Measurements from ENCODE around the gene PHACTR1. TPM values are rescaled to one million over a fixed set of nuclear protein-coding genes. Genes with fewer than 3 reads are reported as not detected.

Gene PHACTR1
- total and polyA plus RNA-seq, 2 donors (not counting 1 experiment from before 2014, with no cell fraction given), result 0.60 to 1.2 TPM

DNA sequence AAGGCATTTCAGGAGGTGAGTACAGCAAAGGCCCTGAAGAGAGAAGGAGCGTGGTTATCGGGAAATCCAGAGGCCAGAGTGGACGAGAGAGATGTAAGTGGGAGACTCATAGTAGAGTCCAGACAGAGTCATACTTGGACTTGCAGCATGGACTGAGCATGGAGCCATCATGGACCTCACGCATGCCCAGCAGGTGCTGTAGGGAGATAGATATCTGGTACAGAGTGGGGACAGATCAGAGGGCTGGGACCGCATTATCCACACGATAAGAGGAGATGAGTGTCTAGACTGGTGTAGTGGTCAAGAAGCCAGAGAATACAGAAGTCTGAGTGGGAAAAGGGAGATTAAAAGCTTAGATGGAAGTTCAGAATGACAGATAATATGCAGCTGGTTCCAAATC is 484.8 kb downstream of the PHACTR1 start:
- no peaks in the 10 kb centered on the region for H3K27me3 ChIP-seq (ENCODE audit: control insufficient read depth, insufficient read depth, low read length)
- no peak for DNase-seq (ENCODE audit: low read depth in 2 of 2)
- no peaks in the 10 kb centered on the region for H3K36me3 ChIP-seq (ENCODE audit: control insufficient read depth, insufficient read depth, low read length)
- no peak overlapping the region for H3K4me2 ChIP-seq (ENCODE audit: extremely low read depth, insufficient read depth, low read length)
- no peak overlapping the region for H2AFZ ChIP-seq (ENCODE audit: low read length)
- TF ChIP-seq, protein P1, sequence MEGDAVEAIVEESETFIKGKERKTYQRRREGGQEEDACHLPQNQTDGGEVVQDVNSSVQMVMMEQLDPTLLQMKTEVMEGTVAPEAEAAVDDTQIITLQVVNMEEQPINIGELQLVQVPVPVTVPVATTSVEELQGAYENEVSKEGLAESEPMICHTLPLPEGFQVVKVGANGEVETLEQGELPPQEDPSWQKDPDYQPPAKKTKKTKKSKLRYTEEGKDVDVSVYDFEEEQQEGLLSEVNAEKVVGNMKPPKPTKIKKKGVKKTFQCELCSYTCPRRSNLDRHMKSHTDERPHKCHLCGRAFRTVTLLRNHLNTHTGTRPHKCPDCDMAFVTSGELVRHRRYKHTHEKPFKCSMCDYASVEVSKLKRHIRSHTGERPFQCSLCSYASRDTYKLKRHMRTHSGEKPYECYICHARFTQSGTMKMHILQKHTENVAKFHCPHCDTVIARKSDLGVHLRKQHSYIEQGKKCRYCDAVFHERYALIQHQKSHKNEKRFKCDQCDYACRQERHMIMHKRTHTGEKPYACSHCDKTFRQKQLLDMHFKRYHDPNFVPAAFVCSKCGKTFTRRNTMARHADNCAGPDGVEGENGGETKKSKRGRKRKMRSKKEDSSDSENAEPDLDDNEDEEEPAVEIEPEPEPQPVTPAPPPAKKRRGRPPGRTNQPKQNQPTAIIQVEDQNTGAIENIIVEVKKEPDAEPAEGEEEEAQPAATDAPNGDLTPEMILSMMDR (conservative IDR thresholded peaks at IDR 0.05 in 1 of 2, IDR thresholded peaks at IDR 0.05 in 1 of 2; ENCODE audit: low read depth in 1 of 2, low read length in 2 of 2), result no peak
- no peak for TF ChIP-seq EZH2 (IDR thresholded peaks at IDR 0.05; ENCODE audit: low read length, missing control alignments)
- H3K27ac ChIP-seq (ENCODE audit: insufficient read depth, low read length), result no peak overlapping the region
- H3K9me3 ChIP-seq (ENCODE audit: control insufficient read depth, insufficient read depth, low read depth, low read length), result no peaks in the 10 kb centered on the region
- no peak overlapping the region for H3K4me3 ChIP-seq (replicated peaks in 1 of 4; ENCODE audit: control extremely low read depth in 1 of 4, insufficient read depth in 1 of 4, low read depth in 3 of 4, low read length in 4 of 4)
- H3K9ac ChIP-seq (ENCODE audit: insufficient read depth, low read length), result no peak overlapping the region
- no peaks in the 10 kb centered on the region for H4K20me1 ChIP-seq (ENCODE audit: control insufficient read depth, extremely low read depth, insufficient read depth, low read length)
- no peaks in the 10 kb centered on the region for H3K79me2 ChIP-seq (ENCODE audit: control insufficient read depth, insufficient read depth, low read length)
- H3K4me1 ChIP-seq (ENCODE audit: control insufficient read depth, extremely low read depth, insufficient read depth, low read length), result no peaks in the 10 kb centered on the region

DNA sequence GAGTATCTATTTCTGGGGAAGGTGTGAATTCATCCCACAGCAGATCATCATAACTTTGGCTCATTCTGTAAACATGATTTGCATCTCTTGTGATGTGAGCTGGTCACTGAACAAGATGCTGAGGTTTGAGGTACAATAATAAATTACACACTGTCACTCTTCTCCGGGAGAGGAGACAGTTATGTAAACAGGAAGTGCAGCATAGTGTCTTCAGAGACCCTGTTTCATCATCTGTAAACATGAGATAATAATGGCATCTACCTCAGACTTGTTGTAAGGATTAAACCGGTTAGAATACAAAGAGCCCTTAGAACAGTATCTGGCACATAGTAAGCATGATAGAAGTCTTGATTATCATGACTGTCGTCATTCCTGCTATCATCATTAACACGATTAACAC is 486.6 kb downstream of the PHACTR1 start:
- no peak overlapping the region for H3K9ac ChIP-seq (ENCODE audit: insufficient read depth, low read length)
- no peak overlapping the region for H3K27ac ChIP-seq (ENCODE audit: insufficient read depth, low read length)
- no peaks in the 10 kb centered on the region for H4K20me1 ChIP-seq (ENCODE audit: control insufficient read depth, extremely low read depth, insufficient read depth, low read length)
- TF ChIP-seq, protein P1 (conservative IDR thresholded peaks at IDR 0.05 in 1 of 2, IDR thresholded peaks at IDR 0.05 in 1 of 2; ENCODE audit: low read depth in 1 of 2, low read length in 2 of 2), result no peak
- no peak for TF ChIP-seq EZH2 (IDR thresholded peaks at IDR 0.05; ENCODE audit: low read length, missing control alignments)
- no peak overlapping the region for H2AFZ ChIP-seq (ENCODE audit: low read length)
- no peak overlapping the region for H3K4me2 ChIP-seq (ENCODE audit: extremely low read depth, insufficient read depth, low read length)
- H3K9me3 ChIP-seq (ENCODE audit: control insufficient read depth, insufficient read depth, low read depth, low read length), result no peaks in the 10 kb centered on the region
- H3K27me3 ChIP-seq (ENCODE audit: control insufficient read depth, insufficient read depth, low read length), result no peaks in the 10 kb centered on the region
- no peaks in the 10 kb centered on the region for H3K79me2 ChIP-seq (ENCODE audit: control insufficient read depth, insufficient read depth, low read length)
- H3K36me3 ChIP-seq (ENCODE audit: control insufficient read depth, insufficient read depth, low read length), result no peaks in the 10 kb centered on the region
- H3K4me3 ChIP-seq (replicated peaks in 1 of 4; ENCODE audit: control extremely low read depth in 1 of 4, insufficient read depth in 1 of 4, low read depth in 3 of 4, low read length in 4 of 4), result no peak overlapping the region
- no peaks in the 10 kb centered on the region for H3K4me1 ChIP-seq (ENCODE audit: control insufficient read depth, extremely low read depth, insufficient read depth, low read length)
- no peak for DNase-seq (ENCODE audit: low read depth in 2 of 2)

DNA sequence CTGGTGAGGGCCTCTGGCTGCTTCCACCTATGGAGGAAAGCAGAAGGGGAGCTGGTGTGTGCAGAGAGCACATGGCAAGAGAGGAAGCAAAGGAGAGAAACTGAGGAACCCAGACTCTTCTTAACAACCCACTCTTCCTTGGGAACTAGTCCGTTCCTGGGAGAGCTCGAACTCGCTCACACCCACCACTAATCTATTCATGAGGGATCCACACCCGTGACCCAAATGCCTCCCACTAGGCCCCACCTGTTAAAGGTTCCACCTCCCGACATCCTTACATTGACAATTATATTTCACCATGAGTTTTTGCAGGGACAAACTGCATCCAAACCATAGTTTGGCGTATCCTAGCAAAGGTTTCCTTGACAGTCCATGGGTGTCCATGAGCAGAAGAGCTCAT is 488.5 kb downstream of the PHACTR1 start:
- no peaks in the 10 kb centered on the region for H3K27me3 ChIP-seq (ENCODE audit: control insufficient read depth, insufficient read depth, low read length)
- no peak overlapping the region for H3K4me2 ChIP-seq (ENCODE audit: extremely low read depth, insufficient read depth, low read length)
- no peak overlapping the region for H2AFZ ChIP-seq (ENCODE audit: low read length)
- no peaks in the 10 kb centered on the region for H4K20me1 ChIP-seq (ENCODE audit: control insufficient read depth, extremely low read depth, insufficient read depth, low read length)
- H3K4me1 ChIP-seq (ENCODE audit: control insufficient read depth, extremely low read depth, insufficient read depth, low read length), result no peaks in the 10 kb centered on the region
- no peak overlapping the region for H3K27ac ChIP-seq (ENCODE audit: insufficient read depth, low read length)
- DNase-seq (ENCODE audit: low read depth in 2 of 2), result no peak
- no peaks in the 10 kb centered on the region for H3K9me3 ChIP-seq (ENCODE audit: control insufficient read depth, insufficient read depth, low read depth, low read length)
- no peak overlapping the region for H3K9ac ChIP-seq (ENCODE audit: insufficient read depth, low read length)
- H3K4me3 ChIP-seq (replicated peaks in 1 of 4; ENCODE audit: control extremely low read depth in 1 of 4, insufficient read depth in 1 of 4, low read depth in 3 of 4, low read length in 4 of 4), result no peak overlapping the region
- H3K79me2 ChIP-seq (ENCODE audit: control insufficient read depth, insufficient read depth, low read length), result no peaks in the 10 kb centered on the region
- TF ChIP-seq EZH2 (IDR thresholded peaks at IDR 0.05; ENCODE audit: low read length, missing control alignments), result no peak
- H3K36me3 ChIP-seq (ENCODE audit: control insufficient read depth, insufficient read depth, low read length), result no peaks in the 10 kb centered on the region

All from fibroblast of lung (primary cell).